RWPE1 (cell line): Measurements from ENCODE around the gene UBE3B.

ENCODE experiments used
- CTCF ChIA-PET: fragments of 350-600 bp; sonication (Branson Sonifier 250); formaldehyde crosslinking; extraction: SDS; loops from one replicate; lab custom pipeline; 2021; lab: Yijun Ruan, JAX
- POLR2A ChIA-PET: fragments of 400-600 bp; formaldehyde crosslinking; extraction: SDS; loops from one replicate; lab custom pipeline; 2020; ENCODE audit warnings: antibody characterized with exemption; ENCODE audit not compliant: low non-redundant PET; lab: Yijun Ruan, JAX
- DNase-seq: peaks from one replicate; pipeline ENCODE4 v3.0.0; 2012; ENCODE audit warnings: low spot score
- H3K27ac ChIP-seq: fragments of 450-650 bp; 2 replicates; pipeline ENCODE4 v1.5.1; 2017
- TF ChIP-seq, protein P1 (sequence below): fragments of 450-650 bp; conservative IDR thresholded peaks from 2 replicates; pipeline ENCODE4 v1.5.1; 2017; ENCODE audit warnings: low read depth, mild to moderate bottlenecking

UBE3B gene

DNA sequence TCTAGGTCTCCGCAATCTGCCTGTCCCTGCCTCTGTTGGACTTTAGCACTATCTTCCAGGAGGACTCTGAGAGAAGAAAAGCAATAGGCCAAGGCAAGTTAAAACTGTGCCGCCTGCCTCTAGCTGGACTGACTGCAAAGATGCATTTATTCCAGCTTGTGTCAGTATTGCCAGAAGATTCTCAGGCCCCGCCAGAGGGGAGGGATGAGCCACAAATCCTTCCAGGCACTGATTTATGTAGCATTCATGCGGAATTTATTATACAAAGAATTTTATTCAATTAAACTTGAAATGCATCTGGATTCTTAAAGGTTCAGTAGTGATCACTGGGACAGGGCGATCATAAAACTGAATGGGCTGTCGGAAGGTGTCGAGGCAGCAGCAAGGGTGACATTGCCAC lies 76.0 kb downstream of the UBE3B start:
- POLR2A ChIA-PET, result no interaction called here
- H3K27ac ChIP-seq, result no peak overlapping the region
- TF ChIP-seq, protein P1, sequence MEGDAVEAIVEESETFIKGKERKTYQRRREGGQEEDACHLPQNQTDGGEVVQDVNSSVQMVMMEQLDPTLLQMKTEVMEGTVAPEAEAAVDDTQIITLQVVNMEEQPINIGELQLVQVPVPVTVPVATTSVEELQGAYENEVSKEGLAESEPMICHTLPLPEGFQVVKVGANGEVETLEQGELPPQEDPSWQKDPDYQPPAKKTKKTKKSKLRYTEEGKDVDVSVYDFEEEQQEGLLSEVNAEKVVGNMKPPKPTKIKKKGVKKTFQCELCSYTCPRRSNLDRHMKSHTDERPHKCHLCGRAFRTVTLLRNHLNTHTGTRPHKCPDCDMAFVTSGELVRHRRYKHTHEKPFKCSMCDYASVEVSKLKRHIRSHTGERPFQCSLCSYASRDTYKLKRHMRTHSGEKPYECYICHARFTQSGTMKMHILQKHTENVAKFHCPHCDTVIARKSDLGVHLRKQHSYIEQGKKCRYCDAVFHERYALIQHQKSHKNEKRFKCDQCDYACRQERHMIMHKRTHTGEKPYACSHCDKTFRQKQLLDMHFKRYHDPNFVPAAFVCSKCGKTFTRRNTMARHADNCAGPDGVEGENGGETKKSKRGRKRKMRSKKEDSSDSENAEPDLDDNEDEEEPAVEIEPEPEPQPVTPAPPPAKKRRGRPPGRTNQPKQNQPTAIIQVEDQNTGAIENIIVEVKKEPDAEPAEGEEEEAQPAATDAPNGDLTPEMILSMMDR, result no peak
- CTCF ChIA-PET, result no interaction called here
- no peak for DNase-seq

DNA sequence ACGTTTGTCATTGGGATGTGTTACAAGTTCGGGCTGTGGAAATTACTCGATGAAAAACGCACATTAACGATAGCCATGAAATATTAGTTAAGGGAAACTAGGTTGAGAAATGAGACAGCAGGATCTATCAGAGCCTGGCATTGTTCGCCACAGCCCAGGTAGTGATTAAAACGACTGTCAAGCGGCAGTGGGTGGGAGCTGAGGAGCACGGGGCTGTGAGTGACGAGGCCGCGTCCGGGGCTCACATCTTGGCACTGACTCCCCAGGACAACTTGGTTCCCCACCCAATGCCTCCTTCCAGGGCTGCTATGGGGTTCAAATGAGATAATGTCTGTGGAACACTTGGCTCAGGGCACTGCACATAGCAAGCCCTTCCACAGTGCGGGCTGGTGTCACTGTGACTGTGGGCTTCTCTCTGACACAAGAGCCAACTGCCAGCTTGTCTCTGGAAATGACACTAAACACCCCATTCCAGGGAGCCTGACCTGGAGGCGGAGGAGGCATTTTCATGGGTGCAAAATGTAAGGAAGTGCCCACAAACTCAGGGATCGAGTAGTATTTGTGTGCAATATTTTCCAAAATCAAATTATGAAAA lies 76.6 kb downstream of the UBE3B start:
- DNase-seq, result no peak
- ChIA-PET POLR2A (no interaction called here), CTCF (no interaction called here)
- TF ChIP-seq, protein P1, result no peak
- H3K27ac ChIP-seq, result no peak overlapping the region

DNA sequence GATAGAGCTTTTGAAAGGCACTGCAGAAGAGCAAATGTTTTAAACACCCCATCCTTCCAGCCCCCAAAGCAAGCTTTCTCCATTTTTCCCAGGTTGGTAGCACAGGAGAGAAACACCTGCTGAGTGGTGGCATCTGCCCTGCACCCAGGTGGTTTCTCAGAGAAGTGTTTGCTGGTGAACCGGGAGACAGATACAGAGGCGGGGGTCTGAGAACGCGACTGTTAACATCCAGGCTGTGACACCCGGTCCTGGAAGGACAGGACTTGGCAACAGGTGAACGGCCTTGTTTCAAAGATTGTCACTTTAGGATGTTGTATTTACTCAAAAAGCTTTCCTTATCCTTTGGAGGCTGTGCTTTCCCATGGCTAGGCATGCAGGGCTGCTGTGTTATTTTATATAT lies 77.3 kb downstream of the UBE3B start:
- ChIA-PET CTCF (no interaction called here), POLR2A (no interaction called here)
- no peak overlapping the region for H3K27ac ChIP-seq
- TF ChIP-seq, protein P1, result no peak
- DNase-seq, result no peak

DNA sequence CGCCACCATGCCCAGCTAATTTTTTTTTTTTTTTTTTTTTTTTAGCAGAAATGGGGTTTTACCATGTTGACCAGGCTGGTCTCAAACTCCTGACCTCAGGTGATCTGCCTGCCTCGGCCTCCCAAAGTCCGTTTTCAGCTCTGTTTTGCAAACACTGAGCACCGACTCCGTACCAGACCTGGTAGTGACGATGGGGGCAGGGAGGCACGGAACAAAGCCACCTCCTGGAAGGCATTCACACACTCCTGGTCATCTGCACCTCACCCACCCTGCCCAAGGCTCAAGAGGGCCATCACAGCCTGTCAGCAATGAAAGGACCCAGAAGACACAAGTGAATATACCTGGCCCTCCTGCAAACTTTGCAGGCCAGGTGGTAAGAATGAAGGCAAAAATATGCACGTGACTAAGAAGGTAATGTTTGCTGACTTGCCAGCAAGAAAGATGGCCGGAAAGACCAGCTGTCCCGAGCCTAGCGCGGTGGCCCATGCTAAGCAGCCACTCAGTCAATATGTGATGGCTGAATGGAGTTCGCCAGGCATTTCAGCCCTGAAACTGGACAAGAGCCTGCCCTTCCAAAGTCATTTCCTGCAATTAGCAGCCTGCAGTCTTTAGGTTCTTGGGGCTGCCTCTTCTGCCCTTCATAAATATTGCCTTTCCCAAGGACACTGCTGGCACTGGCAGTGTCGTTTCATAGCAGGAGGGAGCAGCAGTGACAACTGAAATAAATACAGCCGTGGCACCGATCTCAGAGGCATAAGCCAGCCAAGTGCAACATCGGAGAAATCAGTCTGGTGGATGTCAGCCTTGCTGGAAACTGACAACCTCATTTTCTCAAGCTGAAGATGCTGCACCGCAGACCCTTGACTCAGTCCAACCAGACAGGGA lies 78.2 kb downstream of the UBE3B start:
- no peak overlapping the region for H3K27ac ChIP-seq
- POLR2A ChIA-PET, result no interaction called here
- TF ChIP-seq, protein P1, result no peak
- CTCF ChIA-PET, result interaction anchor here (0.6 kb wide), 1 partner anchor 162 kb away, joined by 3 read pairs; no protein-coding TSS in a partner anchor
- DNase-seq, result no peak

DNA sequence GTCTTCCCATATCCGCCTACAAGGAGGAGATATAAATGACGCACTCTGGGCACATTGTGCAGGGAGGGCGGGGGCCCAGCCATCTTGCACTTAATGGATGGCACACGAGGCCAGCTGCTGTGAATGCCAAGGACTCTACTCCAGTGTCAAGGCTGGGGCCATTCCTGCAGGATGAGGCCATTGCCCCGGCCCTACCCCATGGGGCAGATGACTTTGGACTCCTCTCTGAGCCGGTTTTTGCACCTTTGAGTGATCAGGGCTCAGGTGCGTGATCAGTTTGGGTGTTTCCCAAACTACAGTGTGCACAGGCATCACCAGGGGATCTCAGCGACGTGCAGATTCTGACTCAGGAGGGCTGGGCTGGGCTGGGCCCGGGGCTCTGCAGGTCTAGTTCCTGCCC lies 79.8 kb downstream of the UBE3B start:
- ChIA-PET POLR2A (no interaction called here), CTCF (no interaction called here)
- TF ChIP-seq, protein P1, result no peak

DNA sequence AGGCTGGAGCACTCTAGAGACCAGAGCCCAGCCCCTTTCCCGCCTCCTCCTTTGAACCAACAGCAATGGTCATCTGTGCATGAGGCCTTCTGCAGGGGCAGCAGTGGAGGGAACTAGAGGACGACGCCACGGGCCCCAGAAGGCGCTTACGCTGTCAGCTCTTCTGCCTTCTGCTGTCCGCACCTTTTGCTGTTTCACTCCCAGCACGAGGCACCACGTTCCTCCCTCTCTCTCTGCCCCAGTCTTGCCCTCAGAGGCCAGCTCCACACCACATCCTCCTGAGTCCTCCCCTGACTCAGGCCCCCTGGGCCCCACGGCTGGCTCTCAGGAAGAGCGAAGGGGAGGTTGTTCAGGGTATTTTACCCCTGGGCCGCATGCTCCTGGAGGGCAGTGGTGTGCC lies 80.4 kb downstream of the UBE3B start:
- no peak for DNase-seq
- TF ChIP-seq, protein P1, result no peak
- ChIA-PET POLR2A (no interaction called here), CTCF (no interaction called here)
- no peak overlapping the region; the same call in 1 of the 2 replicates for H3K27ac ChIP-seq

More for the DNA sequence above, 79.8 kb downstream of the UBE3B start:
- DNase-seq, result no peak
- no peak overlapping the region for H3K27ac ChIP-seq
